Smooth muscle cell (in vitro differentiated cells): Measurements from ENCODE around the gene DMAP1. TPM values are rescaled to one million over a fixed set of nuclear protein-coding genes. Genes with fewer than 3 reads are reported as not detected.

Experiments
- DNase-seq: peaks from one replicate; lab custom pipeline; 2025; ENCODE audit not compliant: unreplicated experiment; lab: John Stamatoyannopoulos, UW
- H2AFZ ChIP-seq: fragments of 200-600 bp; sonication (generic); 2 replicates; pipeline ENCODE4 v1.6.0; 2016; ENCODE audit warnings: antibody characterized with exemption, low read depth, mild to moderate bottlenecking
- H3F3A ChIP-seq: fragments of 200-600 bp; sonication (generic); 2 replicates; pipeline ENCODE4 v1.6.0; 2017; ENCODE audit warnings: antibody characterized with exemption, low read depth
- H3K27ac ChIP-seq: fragments of 200-600 bp; sonication (generic); 2 replicates; pipeline ENCODE4 v1.5.1; 2016; ENCODE audit warnings: low read depth, mild to moderate bottlenecking
- H3K27me3 ChIP-seq: fragments of 200-600 bp; sonication (generic); 2 replicates; pipeline ENCODE4 v1.6.1; 2016; ENCODE audit warnings: low read depth, mild to moderate bottlenecking
- H3K36me3 ChIP-seq: fragments of 200-600 bp; sonication (generic); 2 replicates; pipeline ENCODE4 v1.5.1; 2016; ENCODE audit warnings: low read depth
- H3K4me1 ChIP-seq: fragments of 200-600 bp; sonication (generic); 2 replicates; pipeline ENCODE4 v1.5.1; 2016; ENCODE audit warnings: low read depth
- H3K4me2 ChIP-seq: fragments of 200-600 bp; sonication (generic); 2 replicates; pipeline ENCODE4 v1.6.0; 2016; ENCODE audit warnings: mild to moderate bottlenecking
- H3K4me3 ChIP-seq: fragments of 200-600 bp; sonication (generic); 2 replicates; pipeline ENCODE4 v1.5.1; 2016; ENCODE audit warnings: mild to moderate bottlenecking
- H3K79me2 ChIP-seq: fragments of 200-600 bp; sonication (generic); 2 replicates; pipeline ENCODE4 v1.6.0; 2016; ENCODE audit warnings: low read depth, mild to moderate bottlenecking
- H3K9ac ChIP-seq: fragments of 200-600 bp; sonication (generic); 2 replicates; pipeline ENCODE4 v1.6.0; 2016; ENCODE audit warnings: low read depth
- H3K9me3 ChIP-seq: fragments of 200-600 bp; sonication (generic); replicated peaks from 2 replicates; pipeline ENCODE4 v1.5.1; 2016; ENCODE audit warnings: low read depth
- H4K20me1 ChIP-seq: fragments of 200-600 bp; sonication (generic); 2 replicates; pipeline ENCODE4 v1.6.0; 2016; ENCODE audit warnings: low read depth
- CTCF ChIP-seq: fragments of 200-600 bp; sonication (generic); IDR thresholded peaks from 2 replicates; pipeline ENCODE4 v1.5.1; 2017; ENCODE audit warnings: borderline replicate concordance, mild to moderate bottlenecking, antibody characterized with exemption; ENCODE audit not compliant: insufficient read depth, poor library complexity, severe bottlenecking
- WGBS: methylation state at CpG from one replicate; pipeline ENCODE4 v1.1.7; 2016; ENCODE audit warnings: low lambda C conversion rate; 5-methylcytosine and 5-hydroxymethylcytosine counted together
- polyA plus RNA-seq: library from polyadenylated mRNA; unstranded; fragments of >200 nt; fragmentation: Nextera tagmentation; extraction: Ambion mirVana; gene quantifications from 2 replicates; pipeline ENCODE4 v1.2.1, GENCODE V29; 2016
- total RNA-seq: library from RNA; depleted of rRNA; stranded (reverse); fragments of >200 nt; gene quantifications from 2 replicates; pipeline ENCODE4 v1.2.3, GENCODE V29; 2014

Gene DMAP1
- total and polyA plus RNA-seq, 2 experiments from 2014 or later, result 17.9 to 34.8 TPM

- Histone ChIP-seq H4K20me1 (peaks cover 60% of the 10 kb centered on the region), H3K9me3 (no peaks in the 10 kb centered on the region), H3K9ac (no peak overlapping the region), H3K4me1 (peaks cover 14% of the 10 kb centered on the region), H2AFZ (no peak overlapping the region), H3K27me3 (no peaks in the 10 kb centered on the region), H3K4me2 (no peak overlapping the region), H3K27ac (no peak overlapping the region), H3K36me3 (no peaks in the 10 kb centered on the region), H3K4me3 (no peak overlapping the region), H3F3A (no peaks in the 10 kb centered on the region), H3K79me2 (no peaks in the 10 kb centered on the region)
- no peak for DNase-seq
- WGBS, result 95% methylated on average over 9 of the region's 9 CpGs
- no peak for TF ChIP-seq CTCF
These were observed 50.5 kb downstream of the DMAP1 start for GRCh38 chr1:44263568-44264450.

GRCh38 chr1:44264451-44264771 lies 51.1 kb downstream of the DMAP1 start:
- no peaks in the 10 kb centered on the region for H3F3A ChIP-seq
- no peaks in the 10 kb centered on the region for H3K79me2 ChIP-seq
- no peak for TF ChIP-seq CTCF
- peaks cover 63% of the 10 kb centered on the region for H4K20me1 ChIP-seq
- no peaks in the 10 kb centered on the region for H3K27me3 ChIP-seq
- no peak for DNase-seq
- no peak overlapping the region for H3K9ac ChIP-seq
- H2AFZ ChIP-seq, result no peak overlapping the region
- no peak overlapping the region for H3K4me2 ChIP-seq
- H3K27ac ChIP-seq, result no peak overlapping the region
- H3K36me3 ChIP-seq, result no peaks in the 10 kb centered on the region
- H3K4me3 ChIP-seq, result no peak overlapping the region
- peaks cover 14% of the 10 kb centered on the region for H3K4me1 ChIP-seq
- H3K9me3 ChIP-seq, result no peaks in the 10 kb centered on the region
- WGBS, result 98% methylated on average over 11 of the region's 11 CpGs

- H3K36me3 ChIP-seq, result no peaks in the 10 kb centered on the region
- no peaks in the 10 kb centered on the region for H3K9me3 ChIP-seq
- H3K4me2 ChIP-seq, result no peak overlapping the region
- WGBS, result 85% methylated on average over 1 of the region's 1 CpG
- peaks cover 14% of the 10 kb centered on the region for H3K4me1 ChIP-seq
- no peak overlapping the region for H2AFZ ChIP-seq
- TF ChIP-seq CTCF, result no peak
- no peaks in the 10 kb centered on the region for H3K79me2 ChIP-seq
- no peak for DNase-seq
- H3K27me3 ChIP-seq, result no peaks in the 10 kb centered on the region
- no peak overlapping the region for H3K9ac ChIP-seq
- peaks cover 71% of the 10 kb centered on the region for H4K20me1 ChIP-seq
- no peaks in the 10 kb centered on the region for H3F3A ChIP-seq
- H3K27ac ChIP-seq, result no peak overlapping the region
- no peak overlapping the region for H3K4me3 ChIP-seq
These were observed 52.5 kb downstream of the DMAP1 start for GRCh38 chr1:44265656-44266358.
